Endothelial cell of umbilical vein (primary cell): Measurements from ENCODE around the gene AQP3.

Experiments
- EZH2 ChIP-seq: IDR thresholded peaks from 2 replicates; pipeline ENCODE4 v1.6.1; 2012; ENCODE audit warnings: borderline replicate concordance, low read depth, mild to moderate bottlenecking, moderate library complexity, low read length, inconsistent platforms; ENCODE audit not compliant: severe bottlenecking
- FOS ChIP-seq: IDR thresholded peaks from 2 replicates; pipeline ENCODE4 v1.6.1; 2011; ENCODE audit warnings: mild to moderate bottlenecking, low read length, moderate library complexity, borderline replicate concordance; ENCODE audit not compliant: insufficient read depth
- GATA2 ChIP-seq: IDR thresholded peaks from 2 replicates; pipeline ENCODE4 v1.7.0; 2011; ENCODE audit warnings: low read depth, mild to moderate bottlenecking, moderate library complexity, mixed read lengths, low read length; ENCODE audit not compliant: insufficient read length, insufficient read depth
- JUN ChIP-seq: IDR thresholded peaks from 2 replicates; pipeline ENCODE4 v1.6.1; 2011; ENCODE audit warnings: borderline replicate concordance, low read depth; ENCODE audit not compliant: insufficient read length, insufficient read depth
- MYC ChIP-seq: IDR thresholded peaks from one replicate; pipeline ENCODE4 v1.6.1; 2011; ENCODE audit warnings: mild to moderate bottlenecking, low read depth, low read length
- POLR2A ChIP-seq: IDR thresholded peaks from 2 replicates; pipeline ENCODE4 v1.6.1; 2012; ENCODE audit warnings: low read depth, mild to moderate bottlenecking, control low read depth, low read length
- POLR2AphosphoS5 ChIP-seq: IDR thresholded peaks from 2 replicates; pipeline ENCODE4 v1.6.1; 2012; ENCODE audit warnings: low read depth, mild to moderate bottlenecking, control low read depth, low read length, moderate library complexity; ENCODE audit not compliant: insufficient read depth
- TF ChIP-seq, protein P1 (sequence below), 2 donors: IDR thresholded peaks; 1 replicate in 1 of 2; 2 replicates in 1 of 2; pipeline ENCODE4 v1.5.1; 2011; ENCODE audit warnings: low read length in 2 of 2, mild to moderate bottlenecking in 2 of 2, moderate library complexity in 2 of 2, control low read depth in 1 of 2, inconsistent platforms in 1 of 2, low read depth in 1 of 2; ENCODE audit not compliant: insufficient read depth in 1 of 2; ENCODE audit errors: extremely low read depth in 1 of 2
- TF ChIP-seq, protein P2 (sequence below): IDR thresholded peaks from 2 replicates; pipeline ENCODE4 v1.6.1; 2011; ENCODE audit not compliant: insufficient read depth, insufficient read length

DNA sequence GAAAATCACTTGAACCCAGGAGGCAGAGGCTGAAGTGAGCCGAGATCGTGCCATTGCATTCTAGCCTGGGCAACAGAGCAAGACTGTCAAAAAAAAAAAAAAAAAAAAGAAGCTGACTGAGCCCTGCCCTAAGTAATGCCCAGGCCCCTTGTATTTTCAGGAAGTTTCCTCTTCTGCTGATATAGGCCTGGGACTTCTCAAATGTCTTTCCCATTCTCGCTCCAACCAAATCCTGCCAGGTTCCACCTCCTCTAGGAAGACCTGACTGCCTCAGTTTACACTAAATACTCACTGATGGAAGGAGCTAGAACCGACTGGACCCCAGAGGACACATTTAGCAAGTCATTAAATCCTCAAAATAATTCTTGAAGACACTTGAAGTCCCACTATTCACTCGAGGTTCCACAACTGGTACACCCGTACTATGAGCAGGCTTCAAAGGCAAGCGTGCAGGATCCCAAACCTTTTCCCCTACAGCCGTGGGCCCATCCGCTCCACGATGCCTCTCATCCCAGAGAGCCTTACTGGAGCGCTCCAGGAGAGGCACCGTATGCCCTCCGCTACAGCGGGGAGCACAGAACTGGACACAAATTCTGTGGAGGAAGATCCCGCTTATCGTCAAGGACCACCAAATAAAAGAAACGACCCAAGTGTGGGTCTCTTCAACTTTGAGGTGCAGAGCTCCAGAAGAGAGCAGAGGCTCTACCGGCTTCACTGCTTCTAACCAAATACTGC is 25.7 kb upstream of the AQP3 start:
- TF ChIP-seq EZH2 (no peak), POLR2AphosphoS5 (no peak), POLR2A (no peak), JUN (no peak), MYC (no peak), FOS (no peak), GATA2 (no peak)
- TF ChIP-seq, protein P1, sequence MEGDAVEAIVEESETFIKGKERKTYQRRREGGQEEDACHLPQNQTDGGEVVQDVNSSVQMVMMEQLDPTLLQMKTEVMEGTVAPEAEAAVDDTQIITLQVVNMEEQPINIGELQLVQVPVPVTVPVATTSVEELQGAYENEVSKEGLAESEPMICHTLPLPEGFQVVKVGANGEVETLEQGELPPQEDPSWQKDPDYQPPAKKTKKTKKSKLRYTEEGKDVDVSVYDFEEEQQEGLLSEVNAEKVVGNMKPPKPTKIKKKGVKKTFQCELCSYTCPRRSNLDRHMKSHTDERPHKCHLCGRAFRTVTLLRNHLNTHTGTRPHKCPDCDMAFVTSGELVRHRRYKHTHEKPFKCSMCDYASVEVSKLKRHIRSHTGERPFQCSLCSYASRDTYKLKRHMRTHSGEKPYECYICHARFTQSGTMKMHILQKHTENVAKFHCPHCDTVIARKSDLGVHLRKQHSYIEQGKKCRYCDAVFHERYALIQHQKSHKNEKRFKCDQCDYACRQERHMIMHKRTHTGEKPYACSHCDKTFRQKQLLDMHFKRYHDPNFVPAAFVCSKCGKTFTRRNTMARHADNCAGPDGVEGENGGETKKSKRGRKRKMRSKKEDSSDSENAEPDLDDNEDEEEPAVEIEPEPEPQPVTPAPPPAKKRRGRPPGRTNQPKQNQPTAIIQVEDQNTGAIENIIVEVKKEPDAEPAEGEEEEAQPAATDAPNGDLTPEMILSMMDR (IDR thresholded peaks at IDR 0.05; ENCODE audit: extremely low read depth in 1 of 2, insufficient read depth in 1 of 2, low read depth in 1 of 2, low read length in 2 of 2) = no peak
- TF ChIP-seq, protein P2, sequence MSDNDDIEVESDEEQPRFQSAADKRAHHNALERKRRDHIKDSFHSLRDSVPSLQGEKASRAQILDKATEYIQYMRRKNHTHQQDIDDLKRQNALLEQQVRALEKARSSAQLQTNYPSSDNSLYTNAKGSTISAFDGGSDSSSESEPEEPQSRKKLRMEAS = no peak
